ENCODE results near the gene CEP170B. TPM values are rescaled to one million over a fixed set of nuclear protein-coding genes. Genes with fewer than 3 reads are reported as not detected.
A peak's percentile ranks its signal among the peaks of the same experiment; 100 is the strongest.
"Not testable (repeated sequence)": the region's sequence is repeated elsewhere in the genome, so short reads cannot be mapped to it uniquely, and the experiment has no call there.

CEP170B gene
- total RNA-seq, 1 donor from 2014 or later: 1.6 TPM

DNA sequence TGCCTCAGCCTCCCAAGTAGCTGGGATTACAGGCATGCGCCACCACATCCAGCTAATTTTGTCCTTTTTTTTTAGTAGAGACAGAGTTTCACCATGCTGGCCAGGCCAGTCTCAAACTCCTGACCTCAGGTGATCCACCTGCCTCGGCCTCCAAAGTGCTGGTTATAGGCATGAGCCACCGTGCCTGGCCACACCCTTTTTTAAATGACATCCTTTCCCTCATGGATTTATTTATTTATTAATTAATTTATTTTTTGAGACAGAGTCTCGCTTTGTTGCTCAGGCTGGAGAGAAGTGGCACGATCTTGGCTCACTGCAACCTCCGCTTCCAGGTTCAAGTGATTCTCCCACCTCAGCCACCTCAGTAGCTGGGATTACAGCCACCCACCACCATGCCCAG is 7.1 kb upstream of the CEP170B start:
- H3K4me3 ChIP-seq (ENCODE audit: low read length in 3 of 3); H3K9ac ChIP-seq (ENCODE audit: low read depth in 1 of 3, low read length in 3 of 3); H3K9me3 ChIP-seq (ENCODE audit: control insufficient read depth in 3 of 3, low read length in 3 of 3); H3K27ac ChIP-seq (ENCODE audit: low read depth, low read length); H3K36me3 ChIP-seq (ENCODE audit: control insufficient read depth in 3 of 3, insufficient read depth in 3 of 3, low read length in 3 of 3); H3K4me1 ChIP-seq (ENCODE audit: control insufficient read depth in 3 of 3, insufficient read depth in 3 of 3, low read length in 3 of 3): not testable (repeated sequence)
- peaks cover 11 to 18% (median 16%) of the 10 kb centered on the region in 3 donors for H3K27me3 ChIP-seq (ENCODE audit: control insufficient read depth in 3 of 3, insufficient read depth in 3 of 3, low read length in 3 of 3)

DNA sequence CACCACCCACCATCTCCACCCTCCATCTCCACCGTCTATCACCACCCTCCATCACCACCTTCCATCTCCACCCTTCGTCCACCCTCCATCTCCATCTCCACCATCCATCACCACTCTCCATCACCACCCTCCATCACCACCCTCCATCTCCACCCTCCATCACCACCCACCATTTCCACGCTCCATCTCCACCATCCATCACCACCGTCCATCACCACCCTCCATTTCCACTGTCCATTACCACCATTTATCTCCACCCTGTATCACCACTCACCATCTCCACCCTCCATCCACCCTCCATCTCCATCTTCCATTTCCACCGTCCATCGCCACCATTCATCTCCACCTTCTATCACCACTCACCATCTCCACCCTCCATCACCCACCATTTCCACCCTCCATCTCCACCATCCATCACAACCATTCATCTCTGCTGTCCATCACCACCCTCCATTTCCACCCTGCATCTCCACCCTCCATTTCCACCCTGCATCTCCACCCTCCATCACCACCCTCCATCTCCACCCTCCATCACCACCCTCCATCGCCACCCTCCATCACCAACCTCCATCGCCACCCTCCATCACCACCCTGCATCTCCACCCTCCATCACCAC is 6.1 kb upstream of the CEP170B start:
- Histone ChIP-seq H3K36me3 (ENCODE audit: control insufficient read depth in 3 of 3, insufficient read depth in 3 of 3, low read length in 3 of 3) (no peaks in the 10 kb centered on the region), H3K4me1 (ENCODE audit: control insufficient read depth in 3 of 3, insufficient read depth in 3 of 3, low read length in 3 of 3) (no peaks in the 10 kb centered on the region), H3K4me3 (ENCODE audit: low read length in 3 of 3) (no peak overlapping the region), H3K27ac (ENCODE audit: low read depth, low read length) (no peak overlapping the region), H3K27me3 (ENCODE audit: control insufficient read depth in 3 of 3, insufficient read depth in 3 of 3, low read length in 3 of 3) (peaks cover 1 to 18% (median 8%) of the 10 kb centered on the region in 3 donors), H3K9ac (ENCODE audit: low read depth in 1 of 3, low read length in 3 of 3) (no peak overlapping the region), H3K9me3 (ENCODE audit: control insufficient read depth in 3 of 3, low read length in 3 of 3) (no peaks in the 10 kb centered on the region)

DNA sequence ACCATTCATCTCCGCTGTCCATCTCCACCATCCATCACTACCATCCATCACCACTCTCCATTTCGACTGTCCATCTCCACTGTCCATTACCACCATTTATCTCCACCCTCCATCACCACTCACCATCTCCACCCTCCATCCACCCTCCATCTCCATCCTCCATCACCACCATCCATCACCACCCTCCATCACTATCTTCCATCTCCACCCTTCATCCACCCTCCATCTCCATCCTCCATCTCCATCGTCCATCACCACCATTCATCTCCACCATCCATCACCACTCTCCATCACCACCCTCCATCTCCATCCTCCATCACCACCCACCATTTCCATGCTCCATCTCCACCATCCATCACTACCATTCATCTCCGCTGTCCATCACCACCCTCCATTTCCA is 5.2 kb upstream of the CEP170B start:
- H3K36me3 ChIP-seq (ENCODE audit: control insufficient read depth in 3 of 3, insufficient read depth in 3 of 3, low read length in 3 of 3): no peaks in the 10 kb centered on the region
- peaks cover 6 to 25% (median 14%) of the 10 kb centered on the region in 3 donors for H3K27me3 ChIP-seq (ENCODE audit: control insufficient read depth in 3 of 3, insufficient read depth in 3 of 3, low read length in 3 of 3)
- no peak overlapping the region for H3K27ac ChIP-seq (ENCODE audit: low read depth, low read length)
- peaks cover 5 to 8% (median 6%) of the 10 kb centered on the region in 3 donors for H3K4me1 ChIP-seq (ENCODE audit: control insufficient read depth in 3 of 3, insufficient read depth in 3 of 3, low read length in 3 of 3)
- no peak overlapping the region for H3K4me3 ChIP-seq (ENCODE audit: low read length in 3 of 3)
- H3K9ac ChIP-seq (ENCODE audit: low read depth in 1 of 3, low read length in 3 of 3): no peak overlapping the region
- H3K9me3 ChIP-seq (ENCODE audit: control insufficient read depth in 3 of 3, low read length in 3 of 3): no peaks in the 10 kb centered on the region

DNA sequence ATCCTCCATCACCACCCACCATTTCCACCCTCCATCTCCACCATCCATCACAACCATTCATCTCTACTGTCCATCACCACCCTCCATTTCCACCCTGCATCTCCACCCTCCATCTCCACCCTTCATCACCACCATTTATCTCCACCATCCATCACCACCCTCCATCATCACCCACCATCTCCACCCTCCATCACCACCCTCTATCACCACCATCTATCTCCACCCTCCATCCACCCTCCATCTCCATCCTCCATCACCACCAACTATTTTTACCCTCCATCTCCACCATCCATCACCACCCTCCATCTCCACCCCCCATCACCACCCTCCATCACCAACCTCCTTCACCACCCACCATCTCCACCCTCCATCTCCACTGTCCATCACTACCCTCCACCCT is 4.7 kb upstream of the CEP170B start:
- Histone ChIP-seq H3K9ac (ENCODE audit: low read depth in 1 of 3, low read length in 3 of 3) (no peak overlapping the region), H3K4me3 (ENCODE audit: low read length in 3 of 3) (no peak overlapping the region), H3K27me3 (ENCODE audit: control insufficient read depth in 3 of 3, insufficient read depth in 3 of 3, low read length in 3 of 3) (peaks cover 6 to 25% (median 14%) of the 10 kb centered on the region in 3 donors), H3K36me3 (ENCODE audit: control insufficient read depth in 3 of 3, insufficient read depth in 3 of 3, low read length in 3 of 3) (no peaks in the 10 kb centered on the region), H3K27ac (ENCODE audit: low read depth, low read length) (no peak overlapping the region), H3K9me3 (ENCODE audit: control insufficient read depth in 3 of 3, low read length in 3 of 3) (no peaks in the 10 kb centered on the region), H3K4me1 (ENCODE audit: control insufficient read depth in 3 of 3, insufficient read depth in 3 of 3, low read length in 3 of 3) (peaks cover 5 to 8% (median 6%) of the 10 kb centered on the region in 3 donors)

DNA sequence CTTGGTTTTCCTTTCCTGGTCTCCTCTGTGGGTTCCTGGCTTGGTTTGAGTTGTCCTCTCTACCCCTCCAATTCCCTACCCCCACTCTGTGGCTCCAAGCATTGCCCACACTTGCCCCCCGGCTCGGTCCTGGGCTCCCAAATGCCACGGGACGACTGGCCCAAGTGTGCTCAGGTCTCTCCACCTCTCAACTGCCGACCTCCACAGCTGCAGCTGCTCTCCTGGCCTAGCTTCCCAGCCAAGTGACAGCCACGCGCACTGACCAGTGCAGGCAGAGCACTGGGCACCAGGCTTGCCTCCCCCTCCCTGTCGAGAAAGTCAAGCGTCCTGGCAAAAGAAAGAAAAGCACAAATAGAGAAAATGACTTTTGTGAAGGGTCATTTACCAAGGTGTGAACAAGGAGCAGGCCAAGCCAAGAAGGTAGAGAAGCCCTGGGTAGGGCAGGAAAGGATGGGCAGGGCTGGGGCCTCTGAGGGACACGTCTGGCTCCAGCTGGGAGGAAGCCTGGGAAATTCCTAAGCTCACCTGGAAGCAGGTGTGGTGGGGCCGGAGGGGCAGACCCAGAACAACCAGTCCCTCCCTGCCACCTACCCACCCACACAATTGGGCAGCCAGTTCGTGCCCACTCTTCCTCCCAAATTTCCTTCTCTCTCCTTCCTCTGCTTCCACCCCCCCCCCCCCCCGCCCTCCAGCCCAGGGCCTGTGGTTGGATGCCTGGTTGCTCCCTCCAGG is 1.8 kb upstream of the CEP170B start:
- H3K9ac ChIP-seq (ENCODE audit: low read depth in 1 of 3, low read length in 3 of 3): no peak overlapping the region
- H3K27ac ChIP-seq (ENCODE audit: low read depth, low read length): no peak overlapping the region
- H3K4me3 ChIP-seq (ENCODE audit: low read length in 3 of 3): no peak overlapping the region
- H3K27me3 ChIP-seq (ENCODE audit: control insufficient read depth in 3 of 3, insufficient read depth in 3 of 3, low read length in 3 of 3): peaks cover 6 to 29% (median 10%) of the 10 kb centered on the region in 3 donors
- peaks cover 13 to 25% (median 17%) of the 10 kb centered on the region in 3 donors for H3K4me1 ChIP-seq (ENCODE audit: control insufficient read depth in 3 of 3, insufficient read depth in 3 of 3, low read length in 3 of 3)
- no peaks in the 10 kb centered on the region for H3K9me3 ChIP-seq (ENCODE audit: control insufficient read depth in 3 of 3, low read length in 3 of 3)
- no peaks in the 10 kb centered on the region for H3K36me3 ChIP-seq (ENCODE audit: control insufficient read depth in 3 of 3, insufficient read depth in 3 of 3, low read length in 3 of 3)

DNA sequence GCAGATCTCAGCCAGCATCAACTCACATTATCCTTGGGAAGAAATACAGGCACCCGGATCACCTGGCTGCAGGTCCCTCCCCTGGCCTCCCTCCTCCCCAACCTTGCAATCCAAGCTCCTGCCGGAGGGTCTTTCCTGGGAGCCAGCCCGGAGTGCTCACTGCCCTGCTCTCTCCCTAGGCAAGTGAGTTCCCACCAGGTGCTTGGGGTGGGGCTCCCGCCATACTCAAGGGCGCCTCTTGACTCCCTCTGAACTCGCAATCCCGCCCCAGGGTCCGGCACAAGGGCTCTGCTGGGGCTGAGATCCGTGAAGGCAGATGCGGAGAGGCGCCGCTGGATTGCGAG is 1.2 kb upstream of the CEP170B start:
- no peaks in the 10 kb centered on the region for H3K9me3 ChIP-seq (ENCODE audit: control insufficient read depth in 3 of 3, low read length in 3 of 3)
- no peak overlapping the region for H3K27ac ChIP-seq (ENCODE audit: low read depth, low read length)
- H3K27me3 ChIP-seq (ENCODE audit: control insufficient read depth in 3 of 3, insufficient read depth in 3 of 3, low read length in 3 of 3): peaks cover 6 to 29% (median 10%) of the 10 kb centered on the region in 3 donors
- peaks cover 0 to under 1% (median 0%) of the 10 kb centered on the region in 3 donors for H3K36me3 ChIP-seq (ENCODE audit: control insufficient read depth in 3 of 3, insufficient read depth in 3 of 3, low read length in 3 of 3)
- H3K4me3 ChIP-seq (ENCODE audit: low read length in 3 of 3): no peak overlapping the region
- H3K9ac ChIP-seq (ENCODE audit: low read depth in 1 of 3, low read length in 3 of 3): no peak overlapping the region
- H3K4me1 ChIP-seq (ENCODE audit: control insufficient read depth in 3 of 3, insufficient read depth in 3 of 3, low read length in 3 of 3): peaks cover 13 to 25% (median 17%) of the 10 kb centered on the region in 3 donors

- Histone ChIP-seq H3K27me3 (ENCODE audit: control insufficient read depth in 3 of 3, insufficient read depth in 3 of 3, low read length in 3 of 3) (peaks cover 6 to 29% (median 10%) of the 10 kb centered on the region in 3 donors), H3K9ac (ENCODE audit: low read depth in 1 of 3, low read length in 3 of 3) (peak overlapping the region in 1 of 3 donors; percentile 38), H3K36me3 (ENCODE audit: control insufficient read depth in 3 of 3, insufficient read depth in 3 of 3, low read length in 3 of 3) (peaks cover 0 to 3% (median 2%) of the 10 kb centered on the region in 3 donors), H3K9me3 (ENCODE audit: control insufficient read depth in 3 of 3, low read length in 3 of 3) (no peaks in the 10 kb centered on the region), H3K4me1 (ENCODE audit: control insufficient read depth in 3 of 3, insufficient read depth in 3 of 3, low read length in 3 of 3) (peaks cover 13 to 25% (median 17%) of the 10 kb centered on the region in 3 donors), H3K4me3 (ENCODE audit: low read length in 3 of 3) (peak overlapping the region in 2 of 3 donors; percentile 56 to 57), H3K27ac (ENCODE audit: low read depth, low read length) (no peak overlapping the region)
These were observed 594 bp upstream of the CEP170B start for GRCh38 chr14:104864267-104865080.

GRCh38 chr14:104865631-104866441 is 768 bp downstream of the CEP170B start:
- Histone ChIP-seq H3K27ac (ENCODE audit: low read depth, low read length) (no peak overlapping the region), H3K27me3 (ENCODE audit: control insufficient read depth in 3 of 3, insufficient read depth in 3 of 3, low read length in 3 of 3) (peaks cover 6 to 29% (median 10%) of the 10 kb centered on the region in 3 donors), H3K4me1 (ENCODE audit: control insufficient read depth in 3 of 3, insufficient read depth in 3 of 3, low read length in 3 of 3) (peaks cover 13 to 25% (median 17%) of the 10 kb centered on the region in 3 donors), H3K4me3 (ENCODE audit: low read length in 3 of 3) (peak overlapping the region; percentile 63 to 73 (median 67)), H3K36me3 (ENCODE audit: control insufficient read depth in 3 of 3, insufficient read depth in 3 of 3, low read length in 3 of 3) (peaks cover 0 to 3% (median 2%) of the 10 kb centered on the region in 3 donors), H3K9ac (ENCODE audit: low read depth in 1 of 3, low read length in 3 of 3) (peak overlapping the region; percentile 61 to 79 (median 67)), H3K9me3 (ENCODE audit: control insufficient read depth in 3 of 3, low read length in 3 of 3) (no peaks in the 10 kb centered on the region)

All from skeletal muscle tissue (tissue), 4 donors.